ENCODE data around the gene NTSR1.

GRCh38 chr20:62736026-62736406, 27.4 kb downstream of the NTSR1 start:
- TF ChIP-seq CTCF (IDR thresholded peaks at IDR 0.05 in 4 of 5, conservative IDR thresholded peaks at IDR 0.05 in 1 of 5) (no peak), POLR2A (IDR thresholded peaks at IDR 0.05) (no peak)
